Ovary (tissue), 9 donors: Measurements from ENCODE around the gene DAGLA. TPM values are rescaled to one million over a fixed set of nuclear protein-coding genes. Genes with fewer than 3 reads are reported as not detected.

Experiments
- DNase-seq, 5 donors: peaks; one replicate each; pipeline ENCODE4 v3.0.0-alpha.2; 2019 to 2020
- H3K27ac ChIP-seq, 2 donors: fragments of 200-600 bp; one replicate each; pipeline versions ENCODE4 v1.5.1 to v1.8.0; 2019 to 2022
- H3K27me3 ChIP-seq: fragments of 200-600 bp; one replicate; pipeline ENCODE4 v1.8.0; 2022
- H3K36me3 ChIP-seq: fragments of 200-600 bp; sonication (generic); one replicate; pipeline ENCODE4 v1.5.1; 2019
- H3K4me1 ChIP-seq: one replicate; pipeline ENCODE4 v1.8.1; 2013; ENCODE audit warnings: mild to moderate bottlenecking, moderate library complexity; ENCODE audit not compliant: insufficient read depth
- H3K4me3 ChIP-seq: fragments of 200-600 bp; sonication (generic); one replicate; pipeline ENCODE4 v1.5.1; 2017
- H3K9me3 ChIP-seq, 2 donors: fragments of 200-600 bp in 1 of 2; sonication (generic) in 1 of 2; one replicate each; pipeline versions ENCODE4 v1.5.1 to v1.8.1; 2013 to 2019; ENCODE audit warnings: mild to moderate bottlenecking in 1 of 2, moderate library complexity in 1 of 2
- EP300 ChIP-seq: sonication (generic); formaldehyde crosslinking; IDR thresholded peaks from one replicate; pipeline ENCODE4 v1.6.1; 2017; ENCODE audit warnings: antibody characterized with exemption
- POLR2A ChIP-seq: fragments of 450-650 bp; IDR thresholded peaks from one replicate; pipeline ENCODE4 v1.6.1; 2017; ENCODE audit warnings: antibody characterized with exemption, mild to moderate bottlenecking, moderate library complexity
- WGBS, 3 donors: extraction: QIAGEN DNeasy Blood & Tissue Kit in 1 of 3; methylation state at CpG; one replicate each; pipeline versions ENCODE4 v1.1.5 to v1.1.7; 2013 to 2017; 5-methylcytosine and 5-hydroxymethylcytosine counted together
- intact Hi-C, 4 donors: fragments of 100-400 bp; cut with DNase I; formaldehyde crosslinking; loops; one replicate each; pipeline versions ENCODE4 v1.11.0 to v1.15.1; 2022 to 2023
- polyA plus RNA-seq, 2 donors: library from polyadenylated mRNA; stranded (reverse); fragments of 200-250 nt in 1 of 2; fragments of 350-450 nt in 1 of 2; fragmentation: Illumina TruSeq in 1 of 2; extraction: RNeasy Lipid Tissue Mini Kit (QIAGEN cat#74804) in 1 of 2; gene quantifications; one replicate each; pipeline ENCODE4 v1.2.3, GENCODE V29; 2013 to 2014
- total RNA-seq, 7 donors: library from RNA; depleted of rRNA in 2 of 7; stranded (reverse); fragments of >200 nt in 2 of 7; fragmentation: NEBNext Ultra II Directional in 3 of 7; extraction: Animal tissue kit (Norgen Biotek cat#: 25700) in 3 of 7; gene quantifications; one replicate each; pipeline versions ENCODE4 v1.1.0 to v1.2.4, GENCODE V29; 2016 to 2023
- TF ChIP-seq, protein P1 (sequence below), 3 donors: fragments of 450-650 bp in 2 of 3; fragments of 200-600 bp in 1 of 3; IDR thresholded peaks; one replicate each; pipeline versions ENCODE4 v1.5.1 to v1.8.0; 2016 to 2022; ENCODE audit warnings: antibody characterized with exemption in 3 of 3, mild to moderate bottlenecking in 1 of 3
- donor health status: DM: no; HTN: no; CAD: no; lungs with moderate emphysema.
- donor health status: DM: no; HTN: no; CAD: no.
- donor health status: Bipolar disorder and iron deficiency.
- donor health status: DM: yes; HTN: yes; CAD: no.
- donor health status: DM: no; HTN: no; CAD: no.
- donor health status: DM: yes; HTN: yes; CAD: no.

The DAGLA gene
- total and polyA plus RNA-seq, 9 donors: 0.40 to 4.4 (median 1.5) TPM

DNA sequence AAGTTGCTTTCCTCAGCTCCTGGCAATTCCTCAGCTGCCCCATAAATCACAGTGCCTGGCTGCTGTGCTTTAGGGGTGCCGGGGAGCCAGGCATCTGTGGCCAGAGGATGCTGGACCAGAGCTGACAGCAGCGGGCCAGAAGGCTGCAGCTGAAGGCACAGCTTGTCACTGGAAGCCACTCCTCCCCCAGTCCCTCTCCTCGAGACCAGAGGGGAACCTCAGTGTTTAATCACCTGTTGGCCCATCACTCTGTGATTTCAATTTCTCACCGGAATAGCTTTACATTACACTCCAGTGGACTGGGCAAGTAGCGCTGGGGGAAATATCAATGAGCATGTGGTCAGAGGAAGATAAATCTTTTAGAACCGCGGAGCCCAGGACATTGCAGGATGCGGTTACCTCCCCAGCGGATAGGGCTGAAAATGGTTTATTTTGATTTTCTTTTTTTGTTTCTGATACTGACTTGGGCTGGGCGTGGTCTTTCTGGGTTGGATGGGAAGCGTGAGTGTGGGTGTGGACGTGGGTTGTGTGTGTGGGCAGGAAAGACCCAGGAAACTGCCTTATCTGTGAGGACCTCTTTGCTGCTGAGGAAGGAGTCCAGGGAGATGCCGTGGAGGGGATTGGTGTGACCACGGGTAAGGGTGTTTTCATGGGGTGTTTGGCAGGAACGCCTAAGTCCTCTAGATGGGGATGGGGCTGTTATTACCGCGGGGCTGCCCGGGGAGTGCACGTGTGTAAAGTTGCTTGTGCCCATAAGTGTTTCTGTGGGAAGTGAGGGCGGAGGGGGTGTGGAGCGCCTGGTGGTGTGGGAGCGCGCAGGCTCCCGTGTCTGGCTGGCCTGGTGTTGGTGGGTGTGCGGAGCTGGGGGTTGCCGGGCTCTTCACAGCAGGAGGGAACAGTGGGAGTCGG lies 4.0 kb downstream of the DAGLA start:
- 4 to 13% (median 4%) methylated on average over 27 of the region's 27 CpGs for WGBS, 3 donors
- no peaks in the 10 kb centered on the region for H3K9me3 ChIP-seq
- TF ChIP-seq EP300: no peak
- TF ChIP-seq, protein P1, sequence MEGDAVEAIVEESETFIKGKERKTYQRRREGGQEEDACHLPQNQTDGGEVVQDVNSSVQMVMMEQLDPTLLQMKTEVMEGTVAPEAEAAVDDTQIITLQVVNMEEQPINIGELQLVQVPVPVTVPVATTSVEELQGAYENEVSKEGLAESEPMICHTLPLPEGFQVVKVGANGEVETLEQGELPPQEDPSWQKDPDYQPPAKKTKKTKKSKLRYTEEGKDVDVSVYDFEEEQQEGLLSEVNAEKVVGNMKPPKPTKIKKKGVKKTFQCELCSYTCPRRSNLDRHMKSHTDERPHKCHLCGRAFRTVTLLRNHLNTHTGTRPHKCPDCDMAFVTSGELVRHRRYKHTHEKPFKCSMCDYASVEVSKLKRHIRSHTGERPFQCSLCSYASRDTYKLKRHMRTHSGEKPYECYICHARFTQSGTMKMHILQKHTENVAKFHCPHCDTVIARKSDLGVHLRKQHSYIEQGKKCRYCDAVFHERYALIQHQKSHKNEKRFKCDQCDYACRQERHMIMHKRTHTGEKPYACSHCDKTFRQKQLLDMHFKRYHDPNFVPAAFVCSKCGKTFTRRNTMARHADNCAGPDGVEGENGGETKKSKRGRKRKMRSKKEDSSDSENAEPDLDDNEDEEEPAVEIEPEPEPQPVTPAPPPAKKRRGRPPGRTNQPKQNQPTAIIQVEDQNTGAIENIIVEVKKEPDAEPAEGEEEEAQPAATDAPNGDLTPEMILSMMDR (IDR thresholded peaks at IDR 0.05): no peak
- TF ChIP-seq POLR2A: no peak
- intact Hi-C loops: loop anchor here in 2 of 4 donors (5.0 kb wide), 1 partner anchor 48 kb away; no protein-coding TSS in a partner anchor
- peaks cover 6% of the 10 kb centered on the region for H3K4me1 ChIP-seq
- no peak overlapping the region for H3K4me3 ChIP-seq
- no peaks in the 10 kb centered on the region for H3K36me3 ChIP-seq
- no peak for DNase-seq
- H3K27me3 ChIP-seq: no peaks in the 10 kb centered on the region
- no peak overlapping the region for H3K27ac ChIP-seq

DNA sequence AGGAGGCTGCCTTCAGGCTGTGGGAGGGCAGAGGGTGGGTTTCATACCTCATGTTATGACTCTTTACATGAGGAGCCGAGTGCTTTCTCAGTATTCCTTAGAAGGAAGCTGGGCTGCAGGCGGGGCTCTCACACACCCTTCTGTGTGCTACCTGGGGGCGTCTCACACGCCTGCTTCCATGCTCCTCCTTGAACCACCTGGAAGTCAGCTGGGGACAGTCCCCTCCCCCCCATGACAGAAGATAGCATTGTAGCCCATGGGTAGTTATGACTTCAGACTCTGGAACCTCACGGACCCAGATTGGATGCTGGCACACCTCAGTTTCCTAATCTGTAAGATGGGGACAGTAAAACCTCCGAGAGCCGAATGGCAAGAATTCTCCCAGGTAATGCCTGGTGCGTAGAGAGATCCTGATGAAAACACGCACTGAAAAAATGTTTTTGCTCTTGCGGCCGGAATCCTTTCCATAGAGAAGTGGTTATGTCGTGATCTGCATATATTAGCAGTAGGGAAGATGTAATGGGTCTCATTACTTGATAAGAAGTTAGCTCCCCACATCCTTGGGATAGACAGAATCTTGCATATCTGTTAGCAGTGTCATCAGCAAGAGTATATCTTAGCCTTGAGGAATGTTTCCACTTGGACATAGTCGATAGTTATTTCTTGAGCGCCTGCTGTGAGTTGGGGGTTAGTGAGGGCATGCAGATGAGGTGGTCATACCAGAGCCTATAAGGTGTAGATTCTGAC lies 4.9 kb downstream of the DAGLA start:
- Histone ChIP-seq H3K27me3 (no peaks in the 10 kb centered on the region), H3K9me3 (no peaks in the 10 kb centered on the region), H3K27ac (no peak overlapping the region), H3K4me3 (no peak overlapping the region), H3K36me3 (no peaks in the 10 kb centered on the region), H3K4me1 (peaks cover 6% of the 10 kb centered on the region)
- no peak for DNase-seq
- intact Hi-C loops: loop anchor here in 2 of 4 donors (5.0 kb wide), 1 partner anchor 47 kb away; no protein-coding TSS in a partner anchor
- TF ChIP-seq, protein P1 (IDR thresholded peaks at IDR 0.05): no peak
- no peak for TF ChIP-seq EP300
- no peak for TF ChIP-seq POLR2A
- WGBS, 3 donors: 57 to 67% (median 58%) methylated on average over 14 of the region's 14 CpGs

DNA sequence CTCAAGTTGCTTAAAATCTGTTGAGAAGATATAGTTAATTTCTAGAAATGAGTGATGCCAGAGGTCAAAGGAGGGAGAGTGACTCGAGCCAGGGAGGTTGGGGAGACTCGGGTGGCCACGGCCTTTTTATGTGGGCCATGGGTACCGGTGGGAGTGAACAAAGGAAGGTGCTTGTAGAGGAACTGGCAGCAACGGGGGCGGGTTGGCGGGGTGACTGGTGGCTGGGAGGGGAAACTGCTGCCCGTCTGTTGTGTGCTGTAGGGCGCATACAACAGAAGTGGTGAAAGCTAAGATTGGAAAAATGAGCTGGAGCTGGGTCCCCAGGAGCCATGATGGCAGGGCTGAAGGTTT lies 5.4 kb downstream of the DAGLA start:
- TF ChIP-seq POLR2A: no peak
- 73 to 76% (median 75%) methylated on average over 9 of the region's 9 CpGs for WGBS, 3 donors
- Histone ChIP-seq H3K27ac (no peak overlapping the region), H3K9me3 (no peaks in the 10 kb centered on the region), H3K27me3 (no peaks in the 10 kb centered on the region), H3K36me3 (no peaks in the 10 kb centered on the region), H3K4me3 (no peak overlapping the region), H3K4me1 (peaks cover 4% of the 10 kb centered on the region)
- intact Hi-C loops: no loop called here
- DNase-seq: no peak

DNA sequence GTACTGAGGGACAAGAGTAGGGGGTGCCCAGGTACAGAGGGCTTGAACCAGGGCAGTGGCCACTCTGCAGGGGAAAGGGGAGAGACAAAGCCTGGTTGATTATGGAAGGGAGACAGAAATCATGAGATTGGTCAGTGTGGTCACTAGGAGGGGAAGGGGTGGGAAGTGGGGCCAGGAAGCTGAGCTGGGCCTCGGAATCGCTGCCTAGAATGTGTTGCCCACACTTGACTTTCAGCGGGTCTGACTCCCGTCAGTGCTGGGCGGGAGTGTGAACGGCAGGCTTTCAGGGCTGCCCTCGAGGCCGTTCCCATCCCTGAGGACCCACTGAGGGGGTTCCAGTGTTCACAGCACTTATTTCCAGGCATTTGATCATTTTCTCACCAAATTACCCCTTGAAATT lies 5.9 kb downstream of the DAGLA start:
- H3K9me3 ChIP-seq: no peaks in the 10 kb centered on the region
- H3K36me3 ChIP-seq: no peaks in the 10 kb centered on the region
- peaks cover 2% of the 10 kb centered on the region for H3K4me1 ChIP-seq
- intact Hi-C loops: no loop called here
- 84 to 88% (median 87%) methylated on average over 8 of the region's 8 CpGs for WGBS, 3 donors
- H3K4me3 ChIP-seq: no peak overlapping the region
- no peak for TF ChIP-seq POLR2A
- TF ChIP-seq EP300: no peak
- TF ChIP-seq, protein P1 (IDR thresholded peaks at IDR 0.05): no peak
- DNase-seq: no peak
- no peak overlapping the region for H3K27ac ChIP-seq
- H3K27me3 ChIP-seq: no peaks in the 10 kb centered on the region
